Endothelial cell of umbilical vein (primary cell): ENCODE measurements around the gene AHNAK2.
"Not testable (repeated sequence)": the region's sequence is repeated elsewhere in the genome, so short reads cannot be mapped to it uniquely, and the experiment has no call there.

ENCODE experiments used
- EZH2 ChIP-seq: IDR thresholded peaks from 2 replicates; pipeline ENCODE4 v1.6.1; 2012; ENCODE audit warnings: borderline replicate concordance, low read depth, mild to moderate bottlenecking, moderate library complexity, low read length, inconsistent platforms; ENCODE audit not compliant: severe bottlenecking
- POLR2A ChIP-seq: IDR thresholded peaks from 2 replicates; pipeline ENCODE4 v1.6.1; 2012; ENCODE audit warnings: low read depth, mild to moderate bottlenecking, control low read depth, low read length
- TF ChIP-seq, protein P1 (sequence below), 2 donors: IDR thresholded peaks; 1 replicate in 1 of 2; 2 replicates in 1 of 2; pipeline ENCODE4 v1.5.1; 2011; ENCODE audit warnings: low read length in 2 of 2, mild to moderate bottlenecking in 2 of 2, moderate library complexity in 2 of 2, control low read depth in 1 of 2, inconsistent platforms in 1 of 2, low read depth in 1 of 2; ENCODE audit not compliant: insufficient read depth in 1 of 2; ENCODE audit errors: extremely low read depth in 1 of 2

DNA sequence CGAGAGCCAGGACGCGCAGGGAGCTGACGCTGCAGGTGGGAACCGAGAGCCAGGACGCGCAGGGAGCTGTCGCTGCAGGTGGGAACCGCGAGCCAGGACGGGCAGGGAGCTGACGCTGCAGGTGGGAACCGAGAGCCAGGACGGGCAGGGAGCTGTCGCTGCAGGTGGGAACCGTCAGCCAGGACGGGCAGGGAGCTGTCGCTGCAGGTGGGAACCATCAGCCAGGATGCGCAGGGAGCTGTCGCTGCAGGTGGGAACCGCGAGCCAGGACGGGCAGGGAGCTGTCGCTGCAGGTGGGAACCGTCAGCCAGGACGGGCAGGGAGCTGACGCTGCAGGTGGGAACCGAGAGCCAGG is 72.6 kb downstream of the AHNAK2 start:
- TF ChIP-seq, protein P1, sequence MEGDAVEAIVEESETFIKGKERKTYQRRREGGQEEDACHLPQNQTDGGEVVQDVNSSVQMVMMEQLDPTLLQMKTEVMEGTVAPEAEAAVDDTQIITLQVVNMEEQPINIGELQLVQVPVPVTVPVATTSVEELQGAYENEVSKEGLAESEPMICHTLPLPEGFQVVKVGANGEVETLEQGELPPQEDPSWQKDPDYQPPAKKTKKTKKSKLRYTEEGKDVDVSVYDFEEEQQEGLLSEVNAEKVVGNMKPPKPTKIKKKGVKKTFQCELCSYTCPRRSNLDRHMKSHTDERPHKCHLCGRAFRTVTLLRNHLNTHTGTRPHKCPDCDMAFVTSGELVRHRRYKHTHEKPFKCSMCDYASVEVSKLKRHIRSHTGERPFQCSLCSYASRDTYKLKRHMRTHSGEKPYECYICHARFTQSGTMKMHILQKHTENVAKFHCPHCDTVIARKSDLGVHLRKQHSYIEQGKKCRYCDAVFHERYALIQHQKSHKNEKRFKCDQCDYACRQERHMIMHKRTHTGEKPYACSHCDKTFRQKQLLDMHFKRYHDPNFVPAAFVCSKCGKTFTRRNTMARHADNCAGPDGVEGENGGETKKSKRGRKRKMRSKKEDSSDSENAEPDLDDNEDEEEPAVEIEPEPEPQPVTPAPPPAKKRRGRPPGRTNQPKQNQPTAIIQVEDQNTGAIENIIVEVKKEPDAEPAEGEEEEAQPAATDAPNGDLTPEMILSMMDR (IDR thresholded peaks at IDR 0.05; ENCODE audit: extremely low read depth in 1 of 2, insufficient read depth in 1 of 2, low read depth in 1 of 2, low read length in 2 of 2): not testable (repeated sequence)
- not testable (repeated sequence) for TF ChIP-seq POLR2A, EZH2
